Glutamatergic neuron (in vitro differentiated cells): Measurements from ENCODE around the gene PRKAG3. TPM values are rescaled to one million over a fixed set of nuclear protein-coding genes. Genes with fewer than 3 reads are reported as not detected.

Source experiments
- microRNA-seq: library from miRNA; unstranded; fragments of <30 nt; microRNA quantifications from one replicate; pipeline ENCODE4, GENCODE V29; 2020; ENCODE audit not compliant: unreplicated experiment
- total RNA-seq: library from RNA; stranded (reverse); fragmentation: NEBNext Ultra II Directional; extraction: Animal tissue kit (Norgen Biotek cat#: 25700); gene quantifications from one replicate; pipeline ENCODE4 v1.2.1, GENCODE V29; 2021; ENCODE audit not compliant: unreplicated experiment

PRKAG3 gene
- total RNA-seq, 1 donor from 2014 or later, result not detected

Small RNAs within 50 kb of the gene (microRNA-seq; reads per million reads assigned to microRNA genes)
- not detected for gene MIR9500

Other genes starting within 250 kb of the PRKAG3 start
- 1.9 TPM for gene PLCD4, start 223.9 kb downstream of the PRKAG3 start, total RNA-seq
- gene ZNF142, start 172.2 kb downstream of the PRKAG3 start, total RNA-seq, result 46.7 TPM
- 59.8 TPM for gene BCS1L, start 172.1 kb downstream of the PRKAG3 start, total RNA-seq
- 34.6 TPM for gene RNF25, start 159.8 kb downstream of the PRKAG3 start, total RNA-seq
- 101 TPM for gene STK36, start 159.7 kb downstream of the PRKAG3 start, total RNA-seq
- gene TTLL4, start 121.0 kb downstream of the PRKAG3 start, total RNA-seq, result 27.9 TPM
- 0.98 TPM for gene CYP27A1, start 49.7 kb downstream of the PRKAG3 start, total RNA-seq
- 0.66 TPM for gene WNT6, start 28.0 kb upstream of the PRKAG3 start, total RNA-seq
- gene WNT10A, start 49.0 kb upstream of the PRKAG3 start, total RNA-seq, result 0.17 TPM
- 46.1 TPM for gene CDK5R2, start 127.9 kb upstream of the PRKAG3 start, total RNA-seq
- gene FEV, start 153.4 kb upstream of the PRKAG3 start, total RNA-seq, result not detected
- 0.49 TPM for gene CRYBA2, start 161.6 kb upstream of the PRKAG3 start, total RNA-seq
- 1.1 TPM for gene CFAP65, start 209.7 kb upstream of the PRKAG3 start, total RNA-seq
- gene IHH, start 229.1 kb upstream of the PRKAG3 start, total RNA-seq, result not detected